Skeletal muscle cell (primary cell): Measurements from ENCODE around the gene CCR5AS.
"Not testable (repeated sequence)": the region's sequence is repeated elsewhere in the genome, so short reads cannot be mapped to it uniquely, and the experiment has no call there.

Experiments
- DNase-seq: peaks from one replicate; pipeline ENCODE4 v3.0.0-alpha.2; 2010; ENCODE audit warnings: low read depth
- H3K4me3 ChIP-seq: 2 replicates; pipeline ENCODE4 v1.5.1; 2011; ENCODE audit warnings: low read depth, mild to moderate bottlenecking, control low read depth, low read length, moderate library complexity

The CCR5AS gene

DNA sequence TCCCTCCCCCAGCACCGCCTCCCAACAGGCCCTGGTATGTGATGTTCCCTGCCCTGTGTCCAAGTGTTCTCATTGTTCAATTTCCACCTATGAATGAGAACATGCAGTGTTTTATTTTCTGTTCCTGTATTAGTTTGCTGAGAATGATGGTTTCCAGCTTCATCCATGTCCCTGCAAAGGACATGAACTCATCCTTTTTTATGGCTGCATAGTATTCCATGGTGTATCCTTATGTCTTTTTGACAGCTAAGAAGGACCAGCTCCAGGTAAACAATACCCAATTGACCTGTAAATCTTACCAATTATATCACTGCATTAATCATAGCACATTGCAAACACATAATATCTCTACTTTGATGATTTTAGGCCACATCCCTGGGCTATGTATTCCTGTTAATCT lies 24.0 kb upstream of the CCR5AS start:
- DNase-seq, H3K4me3 ChIP-seq: not testable (repeated sequence)

DNA sequence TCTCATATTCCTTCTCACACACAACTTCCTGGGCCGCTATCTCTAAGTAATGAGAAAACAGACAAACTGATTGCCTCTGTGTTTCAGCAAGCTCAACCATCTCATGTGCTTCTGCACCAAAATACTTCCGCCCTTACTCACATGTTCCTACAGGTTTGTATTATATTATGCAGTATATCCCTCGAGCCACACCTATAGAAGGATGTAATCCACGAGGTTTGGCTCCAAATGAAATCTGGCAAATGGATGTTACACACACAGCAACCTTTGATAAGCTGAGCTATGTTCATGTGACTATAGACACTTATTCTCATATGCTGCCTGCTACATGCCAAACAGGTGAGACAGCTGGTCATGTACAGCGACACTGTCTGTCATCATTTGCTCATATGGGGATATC lies 22.8 kb upstream of the CCR5AS start:
- no peak overlapping the region for H3K4me3 ChIP-seq
- DNase-seq: no peak

DNA sequence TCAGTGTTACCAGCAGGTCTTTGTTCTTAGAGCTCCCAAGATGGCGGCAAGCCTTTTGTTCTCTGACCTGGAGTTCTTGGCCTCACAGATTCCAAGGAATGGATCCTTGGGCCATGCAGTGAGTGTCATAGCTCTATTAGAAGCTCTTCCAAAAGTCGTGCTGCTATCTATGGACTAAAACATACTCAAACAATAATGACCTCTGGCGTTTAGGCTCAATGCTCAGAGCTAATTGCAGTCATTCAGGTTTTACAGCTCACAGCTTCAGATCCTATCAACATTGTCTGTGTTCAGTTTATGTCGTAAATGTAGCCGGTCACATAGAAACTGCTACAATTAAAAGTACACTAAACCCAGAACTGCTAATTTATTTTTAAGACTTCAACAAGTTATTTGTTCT lies 22.4 kb upstream of the CCR5AS start:
- DNase-seq: no peak
- no peak overlapping the region for H3K4me3 ChIP-seq

DNA sequence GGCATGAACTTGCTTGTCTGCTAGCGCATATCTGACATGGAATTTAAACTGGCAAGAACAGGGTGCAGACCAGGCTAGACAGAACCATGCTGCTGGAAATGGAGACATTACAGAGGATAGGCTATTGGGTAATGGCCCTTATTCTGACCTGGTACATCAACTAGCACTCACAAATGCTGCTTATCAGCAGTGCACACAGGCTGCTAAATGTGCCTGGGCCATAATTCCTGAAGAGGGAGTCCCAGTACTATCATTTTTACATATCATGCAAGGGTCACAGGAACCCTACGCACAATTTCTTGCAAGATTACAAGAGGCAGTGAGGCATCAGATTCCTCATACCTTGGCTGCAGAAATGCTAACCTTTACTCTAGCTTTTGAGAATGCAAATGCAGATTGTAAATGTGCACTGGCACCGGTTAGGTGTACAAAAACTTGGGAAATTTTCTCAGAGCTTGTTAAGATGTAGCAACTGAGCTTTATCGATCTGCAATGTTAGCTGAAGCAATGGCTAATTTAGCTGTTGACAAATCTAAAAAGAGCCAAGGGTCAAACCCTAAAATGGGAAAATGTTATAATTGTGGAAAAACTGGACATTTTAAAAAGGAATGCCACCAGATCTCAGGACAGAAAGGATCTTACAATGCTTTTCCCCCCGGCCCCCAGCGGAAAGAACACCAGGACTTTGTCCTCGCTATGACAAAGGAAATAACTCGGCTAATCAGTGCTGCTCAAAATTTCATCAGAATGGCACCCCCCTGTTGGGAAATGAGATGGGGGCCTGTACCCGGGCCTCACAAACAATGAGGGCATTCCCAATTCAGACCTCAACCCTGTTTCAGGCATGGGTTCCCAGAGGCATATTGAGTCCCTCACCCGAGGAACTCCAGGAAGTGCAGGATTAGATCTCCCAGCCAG lies 21.3 kb upstream of the CCR5AS start:
- DNase-seq: no peak
- no peak overlapping the region for H3K4me3 ChIP-seq

DNA sequence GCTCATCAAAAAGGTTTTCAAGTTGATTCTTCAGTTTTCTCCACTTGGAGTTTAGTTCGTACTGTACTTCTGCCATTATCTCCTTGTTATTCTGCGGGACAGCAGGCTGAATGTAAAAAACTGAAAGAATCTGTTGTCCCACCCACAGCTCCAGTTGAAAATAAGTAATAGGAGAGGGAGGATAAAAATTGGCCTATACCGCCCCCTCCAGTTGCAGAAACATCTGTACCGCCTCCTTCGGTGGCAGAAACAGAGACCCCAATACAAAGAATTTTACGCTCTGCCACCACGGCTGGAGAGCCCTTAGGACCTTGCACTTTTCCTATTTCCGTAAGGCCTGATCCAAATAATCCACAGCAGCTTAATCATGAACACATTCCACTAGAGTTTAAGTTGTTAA lies 20.5 kb upstream of the CCR5AS start:
- DNase-seq, H3K4me3 ChIP-seq: not testable (repeated sequence)

DNA sequence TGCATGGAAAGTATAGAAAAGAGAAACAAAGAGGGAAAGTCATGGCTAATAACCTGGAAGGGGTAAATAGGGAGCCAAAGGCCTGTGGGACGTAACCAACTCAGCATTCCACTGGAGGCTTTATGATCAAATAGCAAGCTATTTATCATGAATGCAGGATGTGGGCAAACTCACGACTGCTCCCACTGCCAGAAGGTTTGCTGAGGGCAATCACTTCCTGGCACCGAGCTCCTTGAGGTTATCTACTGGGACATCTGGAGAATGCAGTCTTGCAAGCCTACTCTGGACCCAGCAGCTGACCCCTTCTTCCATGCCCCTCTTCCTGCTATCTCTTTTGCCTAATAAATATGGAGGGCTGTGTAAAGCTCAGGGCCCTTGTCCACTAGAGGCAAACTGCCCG lies 19.6 kb upstream of the CCR5AS start:
- H3K4me3 ChIP-seq, DNase-seq: not testable (repeated sequence)

DNA sequence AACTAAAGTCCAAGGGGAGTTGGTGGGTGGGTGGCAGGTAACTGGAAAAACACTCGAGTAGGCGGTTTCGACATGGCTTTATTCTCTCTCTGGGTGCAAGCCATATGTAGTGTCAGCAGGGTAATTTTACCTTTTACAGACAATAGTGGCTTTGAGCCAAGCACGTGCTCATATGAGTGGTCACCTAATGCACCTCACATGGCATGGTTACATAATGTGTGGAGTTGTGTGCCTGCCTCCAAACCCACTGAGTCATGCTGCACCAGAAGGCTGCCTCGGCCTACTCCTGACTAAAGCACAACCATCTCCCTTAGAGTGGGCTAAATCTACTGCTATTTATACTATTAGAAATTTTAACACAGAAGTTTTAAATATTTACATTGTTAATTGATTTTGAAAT lies 16.7 kb upstream of the CCR5AS start:
- no peak overlapping the region for H3K4me3 ChIP-seq
- no peak for DNase-seq

DNA sequence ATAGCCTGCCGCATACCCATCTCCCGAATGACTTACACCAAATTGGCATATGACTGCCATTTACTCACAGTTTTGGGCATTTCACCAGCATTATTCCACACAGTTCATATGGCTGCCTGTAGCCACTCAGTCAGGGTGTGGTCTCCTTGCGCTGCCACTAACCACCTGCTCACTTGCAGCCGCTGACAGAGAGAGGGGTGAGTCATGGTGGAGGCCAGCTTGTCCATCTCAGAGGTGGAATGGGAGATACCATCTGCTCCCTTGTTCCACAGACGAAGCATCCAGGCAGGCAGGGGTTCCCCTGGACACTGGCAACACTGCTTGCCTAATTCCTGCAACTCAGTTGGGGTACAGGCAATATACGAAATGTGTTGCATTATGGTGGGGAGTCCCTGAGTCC lies 15.8 kb upstream of the CCR5AS start:
- no peak overlapping the region for H3K4me3 ChIP-seq
- DNase-seq: no peak

DNA sequence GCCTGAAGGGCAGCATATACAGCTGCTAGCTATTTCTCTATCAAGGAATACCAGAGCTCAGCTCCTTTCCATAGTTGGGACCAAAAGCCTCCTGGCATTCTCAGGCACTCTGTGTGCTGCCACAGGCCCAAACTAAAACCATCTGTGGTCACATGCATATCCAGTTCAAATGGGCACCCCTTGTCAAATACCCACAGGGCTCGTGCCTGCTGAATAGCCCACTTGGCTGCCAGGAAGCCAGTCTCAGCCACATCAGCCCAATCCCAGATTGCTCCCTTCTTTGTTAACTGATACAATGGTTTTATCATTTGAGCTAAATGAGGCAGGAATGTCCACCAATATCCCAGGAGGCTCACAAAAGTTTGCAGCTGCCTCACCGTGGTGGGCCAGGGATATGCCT lies 14.1 kb upstream of the CCR5AS start:
- DNase-seq: no peak
- no peak overlapping the region for H3K4me3 ChIP-seq

DNA sequence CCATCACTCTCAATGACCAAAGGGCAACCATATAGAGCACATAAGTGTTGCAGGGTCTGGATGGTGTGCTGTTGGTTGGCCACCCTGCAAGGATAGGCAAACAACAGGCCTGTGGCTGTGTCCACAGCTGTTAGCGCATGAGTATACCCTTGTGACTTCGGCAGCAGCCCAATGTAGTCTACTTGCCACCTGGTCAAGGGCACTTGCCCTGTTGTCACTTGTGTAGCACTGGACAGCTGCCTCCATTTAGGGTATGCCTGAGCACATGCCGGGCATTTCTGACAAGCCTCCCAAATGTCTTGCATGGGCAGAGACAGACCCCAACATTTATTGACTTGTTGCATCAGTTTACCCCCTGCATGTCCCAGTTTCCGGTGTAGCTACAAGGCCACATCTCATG lies 12.9 kb upstream of the CCR5AS start:
- DNase-seq: no peak
- H3K4me3 ChIP-seq: no peak overlapping the region

DNA sequence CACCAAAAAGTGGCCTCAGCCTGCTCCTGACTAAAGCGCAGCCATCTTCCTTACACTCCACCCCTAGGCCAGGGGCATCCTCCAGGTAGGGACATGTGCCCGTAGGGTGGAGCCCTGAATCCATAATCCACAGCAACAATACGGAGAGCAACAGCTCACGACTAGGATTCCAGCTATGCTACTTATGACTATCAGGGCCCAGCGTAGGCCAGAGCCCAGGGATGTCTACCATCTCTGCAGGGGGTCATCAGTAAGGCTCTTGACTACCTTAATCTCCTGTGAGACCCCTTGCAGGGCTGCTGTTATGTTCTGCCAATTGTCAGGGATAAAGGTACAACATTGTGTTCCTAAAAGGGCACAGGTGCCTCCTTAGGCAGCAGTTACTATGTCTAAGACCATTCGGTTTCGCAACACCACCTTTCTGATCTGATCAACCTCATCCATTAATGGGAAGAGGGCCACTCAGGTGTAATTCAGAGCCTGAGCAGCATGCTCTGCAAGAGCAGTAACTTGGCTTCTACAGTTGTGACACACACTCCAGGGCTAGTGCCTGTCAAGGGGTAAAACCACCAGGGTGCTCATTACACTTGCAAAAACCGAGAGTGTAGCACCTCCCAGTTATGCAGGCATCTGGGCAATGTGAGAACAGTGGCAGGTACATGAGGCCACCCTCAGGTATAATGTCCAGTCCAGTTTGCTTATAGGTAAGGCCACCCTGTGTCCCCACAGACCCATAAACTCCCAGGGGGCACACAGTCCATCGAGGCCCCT lies 11.2 kb upstream of the CCR5AS start:
- DNase-seq: no peak
- H3K4me3 ChIP-seq: no peak overlapping the region

DNA sequence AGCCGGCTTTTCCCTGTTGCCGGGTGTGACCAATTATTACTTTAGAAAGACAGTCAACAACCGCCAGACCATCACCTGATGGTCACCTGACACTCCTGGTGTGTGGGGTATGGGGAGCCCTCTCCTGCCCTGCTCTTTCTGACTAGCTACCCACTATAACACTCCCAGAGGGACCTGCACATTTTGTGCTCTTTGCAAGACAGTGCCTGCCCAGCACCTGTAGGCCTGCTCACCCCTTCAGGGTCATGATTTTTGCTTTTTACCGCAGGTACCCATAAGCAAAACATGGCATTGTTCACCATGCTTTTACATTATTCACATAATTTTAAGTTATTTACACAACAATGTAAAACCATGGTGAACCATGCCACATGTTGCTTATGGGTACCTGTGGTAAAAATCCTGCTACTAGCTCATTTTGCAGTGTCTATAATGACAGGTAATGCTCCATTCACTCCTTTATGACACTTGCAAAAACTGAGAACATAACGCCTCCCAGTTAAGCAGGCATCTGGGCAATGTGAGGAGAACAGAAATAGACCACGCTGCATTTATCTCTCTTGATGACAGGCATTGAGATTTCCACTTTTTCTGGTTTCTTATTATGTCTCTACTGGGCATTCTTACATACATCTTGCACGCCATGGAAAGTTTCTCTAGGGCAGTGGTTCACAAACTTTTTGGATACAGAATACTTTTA lies 10.1 kb upstream of the CCR5AS start:
- no peak for DNase-seq
- no peak overlapping the region for H3K4me3 ChIP-seq

DNA sequence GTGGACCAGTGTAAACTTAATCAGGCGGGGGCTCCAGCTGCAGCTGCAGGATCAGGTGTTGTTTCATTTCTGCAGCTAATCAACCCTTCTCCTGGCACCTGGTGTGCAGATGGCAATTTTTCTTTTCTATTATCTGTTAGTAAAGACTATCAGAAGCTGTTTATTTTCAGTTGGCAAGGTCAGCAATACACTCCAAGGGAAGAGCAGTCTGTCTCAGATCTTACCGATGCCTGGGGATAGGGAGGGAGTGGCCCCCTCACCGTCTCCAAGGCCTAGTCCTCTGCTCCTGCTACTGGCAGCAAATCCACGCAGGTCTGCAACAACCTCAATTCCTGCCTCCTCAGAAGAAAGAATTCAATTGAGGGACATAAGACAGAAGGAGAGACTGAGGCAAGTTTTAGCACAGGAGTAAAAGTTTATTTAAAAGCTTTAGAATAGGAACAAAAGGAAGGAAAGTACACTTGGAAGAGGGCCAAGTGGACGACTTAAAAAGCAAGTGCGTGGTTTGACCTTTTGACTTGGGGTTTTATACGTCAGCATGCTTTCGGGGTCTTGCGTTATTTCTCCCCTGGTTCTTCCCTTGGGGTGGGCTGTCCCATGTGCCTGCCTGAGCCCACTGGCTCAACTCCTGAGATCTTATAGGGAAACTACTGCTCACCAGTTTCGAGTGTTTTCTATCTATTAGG lies 9.4 kb upstream of the CCR5AS start:
- no peak overlapping the region for H3K4me3 ChIP-seq
- no peak for DNase-seq

DNA sequence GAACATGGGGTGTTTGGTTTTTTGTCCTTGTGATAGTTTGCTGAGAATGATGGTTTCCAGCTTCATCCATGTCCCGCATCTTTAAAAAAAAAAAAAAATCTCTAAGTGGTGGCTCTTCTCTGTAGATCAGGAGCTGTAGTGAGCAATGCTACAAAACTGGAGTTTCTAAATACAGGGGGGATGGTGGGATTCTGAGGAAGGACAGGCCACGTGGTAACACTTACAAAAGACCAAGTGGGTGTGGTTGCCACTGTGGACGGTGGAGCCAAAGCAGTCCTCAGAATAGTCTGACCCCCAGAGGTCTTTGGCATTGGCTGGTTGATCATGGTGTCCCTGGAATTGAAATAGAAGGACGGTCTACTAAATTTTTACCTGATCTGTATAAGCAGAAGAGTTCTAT lies 7.9 kb upstream of the CCR5AS start:
- no peak for DNase-seq
- H3K4me3 ChIP-seq: no peak overlapping the region

DNA sequence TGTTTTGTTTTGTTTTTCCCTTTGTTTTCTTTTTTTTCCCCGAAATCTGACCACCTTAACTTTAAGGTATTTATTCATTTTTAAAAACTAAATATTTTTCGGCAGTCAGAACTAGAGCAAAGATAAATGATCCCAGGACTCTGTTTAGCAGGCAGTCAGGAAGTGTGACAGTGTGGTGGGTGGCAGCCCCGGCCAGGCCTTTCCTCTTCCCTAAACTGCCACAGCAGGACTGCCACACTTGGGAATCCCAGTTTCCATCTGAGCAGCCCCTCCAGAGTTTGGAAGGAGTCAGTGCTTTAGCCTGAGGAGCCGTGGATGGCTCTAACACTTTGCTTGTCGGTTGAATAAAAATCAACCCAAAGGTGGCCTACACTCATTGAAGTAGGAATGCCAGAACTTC lies 7.1 kb upstream of the CCR5AS start:
- DNase-seq: no peak
- H3K4me3 ChIP-seq: no peak overlapping the region

DNA sequence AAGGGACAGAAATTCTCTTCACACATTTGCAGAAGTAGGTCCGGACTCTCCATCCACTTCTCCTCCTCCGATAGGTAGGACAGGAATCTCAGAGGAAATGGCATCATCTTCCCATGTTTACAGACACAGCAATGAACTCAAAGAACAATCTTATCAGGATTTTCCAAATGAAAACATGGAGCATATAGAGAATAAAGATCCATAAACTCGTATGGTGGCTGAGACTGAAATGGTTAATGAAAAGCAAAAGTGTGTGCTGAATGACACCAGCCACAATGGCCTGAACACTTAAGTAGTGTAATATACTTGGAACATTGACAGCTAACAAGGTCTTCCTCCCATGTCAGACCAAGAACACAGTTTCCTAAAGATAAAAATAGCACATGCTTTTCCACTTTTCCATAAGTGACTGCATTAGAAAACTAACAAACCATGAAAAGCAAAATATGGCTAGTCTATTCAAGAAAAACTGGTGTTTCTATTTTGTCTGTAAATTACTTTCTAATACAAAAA lies 6.0 kb upstream of the CCR5AS start:
- no peak overlapping the region for H3K4me3 ChIP-seq
- DNase-seq: no peak

DNA sequence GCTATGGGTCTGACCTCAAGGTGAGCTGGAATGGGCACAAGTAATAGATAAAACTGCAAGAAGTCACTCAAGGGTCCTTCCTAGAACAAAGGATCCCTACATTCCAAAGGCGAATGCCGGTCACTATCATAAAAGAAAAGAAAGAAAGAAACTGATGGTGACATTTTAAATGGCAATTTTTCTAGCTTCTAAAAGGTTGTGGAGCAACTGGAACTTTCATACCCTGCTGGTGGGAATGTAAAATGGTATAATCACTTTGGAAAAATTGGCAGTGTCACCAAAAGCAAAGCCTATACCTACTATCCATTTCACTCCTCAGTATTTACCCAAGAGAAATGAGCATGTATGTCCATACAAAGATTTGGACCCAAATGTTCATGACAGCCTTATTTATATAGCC lies 4.4 kb upstream of the CCR5AS start:
- H3K4me3 ChIP-seq: no peak overlapping the region
- no peak for DNase-seq

DNA sequence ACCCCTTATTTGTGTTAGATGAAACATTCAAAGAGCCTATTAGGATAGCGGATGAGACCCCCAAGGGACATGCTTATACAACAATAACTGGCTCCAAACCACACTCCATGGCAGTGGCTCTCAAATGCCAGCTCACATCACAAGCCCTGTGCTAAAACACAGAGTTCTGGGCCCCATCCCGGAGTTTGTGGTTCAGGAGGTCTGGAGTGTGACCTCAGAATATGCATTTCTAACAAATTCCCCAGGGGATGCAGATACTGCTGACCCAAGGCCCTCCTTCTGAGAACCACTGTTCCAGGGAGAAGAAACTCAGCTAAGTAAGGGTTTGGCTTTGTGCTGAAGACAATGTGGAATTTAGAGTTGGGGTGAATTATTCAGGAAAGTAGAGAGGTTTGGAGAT lies 3.8 kb upstream of the CCR5AS start:
- no peak overlapping the region for H3K4me3 ChIP-seq
- no peak for DNase-seq

DNA sequence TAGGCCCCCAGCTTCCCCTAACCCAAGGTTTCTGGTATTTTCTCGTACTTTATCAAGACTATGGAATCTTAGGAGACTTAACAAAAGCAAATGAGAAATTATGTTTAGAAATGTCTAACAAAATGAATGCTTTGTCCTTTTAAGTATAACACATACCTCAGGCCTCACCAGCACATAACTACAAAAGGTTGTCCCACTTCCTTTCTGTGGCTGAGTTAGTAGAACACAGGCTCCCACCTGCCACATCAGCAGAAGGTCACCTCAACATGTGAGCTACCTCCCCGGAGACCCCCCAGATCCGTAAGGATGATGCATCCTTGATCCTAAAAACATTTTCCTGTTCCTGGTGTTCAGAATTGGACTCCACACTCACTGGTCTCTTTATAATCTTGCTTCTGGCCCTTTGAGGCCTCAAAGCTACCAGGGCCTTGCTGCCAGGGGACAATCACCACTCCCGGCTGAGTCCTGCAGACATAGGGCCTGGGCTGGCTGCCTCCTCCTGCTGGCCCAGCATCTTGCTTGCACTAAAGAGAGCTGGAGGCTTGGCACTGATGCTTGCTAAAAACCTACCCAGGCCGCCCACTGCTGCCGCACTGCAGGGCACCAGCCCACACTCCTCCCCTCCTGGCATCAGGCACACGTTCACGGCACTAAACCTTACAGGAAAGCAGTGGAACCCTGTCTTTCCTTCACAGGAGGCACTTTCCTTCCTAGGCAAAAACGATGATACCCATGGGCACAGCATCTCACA lies 3.0 kb upstream of the CCR5AS start:
- H3K4me3 ChIP-seq: no peak overlapping the region
- DNase-seq: no peak
